GM21360 (cell line): ENCODE measurements around the gene TRIM24.

Source experiments
- ATAC-seq: cut with Tn5 transposase; IDR thresholded peaks from one replicate; pipeline ENCODE4 v1.9.1; 2021; ENCODE audit warnings: mild to moderate bottlenecking, moderate library complexity; ENCODE audit not compliant: unreplicated experiment

The TRIM24 gene

DNA sequence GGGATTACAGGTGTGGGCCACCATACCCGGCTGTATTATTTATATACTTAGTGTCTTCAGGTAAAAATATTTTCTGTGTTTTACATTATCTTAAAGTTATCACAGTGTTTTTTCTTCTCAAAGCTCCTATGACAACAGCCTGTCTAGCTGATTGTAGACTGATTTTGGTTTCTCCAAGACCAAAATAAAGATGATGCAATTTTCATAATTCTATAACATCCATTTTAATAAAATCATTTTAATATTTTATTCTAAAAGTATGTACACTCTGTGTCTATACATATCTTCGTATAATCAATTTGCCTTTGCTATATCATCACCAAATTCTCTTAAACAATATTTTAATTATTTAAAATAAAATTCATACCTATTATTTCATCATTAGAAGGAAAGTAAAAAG, 108.6 kb downstream of the TRIM24 start:
- ATAC-seq, result no peak

DNA sequence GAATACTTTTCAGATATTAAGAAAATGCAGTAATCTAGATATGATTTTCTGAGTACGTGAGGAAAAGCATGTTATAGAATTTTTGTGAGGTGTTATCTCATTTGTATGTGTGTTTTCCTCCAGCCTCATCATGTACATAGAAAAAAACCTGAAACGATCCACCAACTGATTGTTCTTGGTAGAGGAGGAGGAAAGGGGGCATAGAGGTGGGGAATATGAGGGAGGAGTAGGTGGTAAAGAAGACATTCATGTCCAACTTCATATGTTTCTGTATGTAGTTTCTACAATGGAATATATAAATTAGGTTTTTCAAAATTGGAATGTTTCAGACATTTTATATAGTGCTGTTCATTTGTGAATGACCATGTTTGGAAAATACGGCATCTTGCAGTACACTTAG, 109.4 kb downstream of the TRIM24 start:
- ATAC-seq, result no peak

DNA sequence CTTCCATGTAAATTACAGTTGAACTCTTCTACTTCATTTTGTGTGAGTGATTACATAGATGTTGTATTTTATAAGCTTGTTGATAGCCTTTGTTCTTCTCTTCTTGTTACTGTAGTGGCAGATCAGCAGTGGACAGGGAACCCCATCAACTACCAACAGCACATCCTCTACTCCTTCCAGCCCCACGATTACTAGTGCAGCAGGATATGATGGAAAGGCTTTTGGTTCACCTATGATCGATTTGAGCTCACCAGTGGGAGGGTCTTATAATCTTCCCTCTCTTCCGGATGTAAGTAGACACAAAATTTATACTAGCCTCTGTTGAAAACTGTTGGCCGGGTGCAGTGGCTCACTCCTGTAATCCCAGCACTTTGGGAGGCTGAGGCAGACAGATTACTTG, 110.7 kb downstream of the TRIM24 start:
- ATAC-seq, result no peak

DNA sequence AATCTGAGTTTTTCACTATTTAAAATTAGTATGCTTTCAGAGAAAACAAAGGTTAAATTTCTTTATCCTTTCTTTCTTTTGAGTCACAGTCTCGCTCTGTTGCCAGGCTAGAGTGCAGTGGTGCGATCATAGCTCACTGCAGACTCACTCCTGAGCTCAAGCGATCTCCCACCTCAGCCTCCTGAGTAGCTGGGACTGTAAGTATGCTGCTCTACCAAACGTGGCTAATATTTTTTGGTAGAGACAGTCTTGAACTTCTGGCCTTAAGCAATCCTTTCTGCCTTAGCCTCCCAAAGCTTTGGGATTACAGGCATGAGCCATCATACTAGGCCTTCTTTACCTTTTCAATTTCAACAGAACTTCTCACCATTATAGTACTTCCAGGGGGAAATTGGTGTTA, 113.7 kb downstream of the TRIM24 start:
- no peak for ATAC-seq

DNA sequence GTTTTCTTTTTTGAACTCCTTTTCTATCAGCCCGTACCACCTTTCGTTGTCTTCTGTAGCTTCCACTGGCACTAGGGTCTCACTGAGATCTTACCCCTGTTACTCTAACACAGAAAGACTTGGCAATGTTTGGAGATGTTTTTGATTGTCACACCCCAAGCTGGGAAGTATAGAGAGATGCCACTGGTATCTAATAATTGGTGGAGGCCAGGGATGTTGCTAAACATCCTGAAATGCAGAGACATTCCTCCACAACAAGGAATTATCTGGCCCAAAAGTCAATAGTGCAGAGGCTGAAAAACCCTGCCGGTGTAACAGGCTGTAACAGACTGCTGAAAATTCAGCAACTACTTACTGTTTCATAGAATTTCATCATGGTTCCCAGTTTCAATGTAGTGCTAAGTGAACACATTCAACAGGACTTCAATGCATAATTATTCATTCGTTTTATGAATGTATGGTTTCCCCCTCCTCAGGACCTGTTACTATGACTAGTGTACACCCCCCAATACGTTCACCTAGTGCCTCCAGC, 115.9 kb downstream of the TRIM24 start:
- no peak for ATAC-seq

DNA sequence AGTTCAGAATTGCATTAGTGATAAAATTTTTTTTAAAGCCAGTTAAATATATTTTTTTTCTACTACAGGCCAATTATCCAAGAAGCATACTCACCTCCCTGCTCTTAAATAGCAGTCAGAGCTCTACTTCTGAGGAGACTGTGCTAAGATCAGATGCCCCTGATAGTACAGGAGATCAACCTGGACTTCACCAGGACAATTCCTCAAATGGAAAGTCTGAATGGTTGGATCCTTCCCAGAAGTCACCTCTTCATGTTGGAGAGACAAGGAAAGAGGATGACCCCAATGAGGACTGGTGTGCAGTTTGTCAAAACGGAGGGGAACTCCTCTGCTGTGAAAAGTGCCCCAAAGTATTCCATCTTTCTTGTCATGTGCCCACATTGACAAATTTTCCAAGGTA, 119.1 kb downstream of the TRIM24 start:
- no peak for ATAC-seq

DNA sequence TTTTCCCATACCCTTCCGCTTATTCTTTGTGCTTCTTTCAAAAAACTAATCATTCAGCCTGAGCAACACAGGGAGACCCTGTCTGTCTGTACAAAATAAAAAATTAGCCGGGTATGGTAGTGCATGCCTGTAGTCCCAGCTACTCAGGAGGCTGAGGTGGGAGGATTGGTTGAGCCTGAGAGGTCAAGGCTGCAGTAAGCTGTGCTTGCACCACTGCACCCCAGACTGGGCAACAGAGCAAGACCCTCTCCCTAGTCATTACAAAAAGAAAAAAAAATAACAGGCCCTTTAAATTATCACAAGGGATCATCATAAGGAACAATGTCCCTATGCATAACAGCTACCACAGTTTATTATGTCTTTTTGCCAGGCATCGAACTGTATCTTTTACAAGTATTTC, 119.6 kb downstream of the TRIM24 start:
- no peak for ATAC-seq

DNA sequence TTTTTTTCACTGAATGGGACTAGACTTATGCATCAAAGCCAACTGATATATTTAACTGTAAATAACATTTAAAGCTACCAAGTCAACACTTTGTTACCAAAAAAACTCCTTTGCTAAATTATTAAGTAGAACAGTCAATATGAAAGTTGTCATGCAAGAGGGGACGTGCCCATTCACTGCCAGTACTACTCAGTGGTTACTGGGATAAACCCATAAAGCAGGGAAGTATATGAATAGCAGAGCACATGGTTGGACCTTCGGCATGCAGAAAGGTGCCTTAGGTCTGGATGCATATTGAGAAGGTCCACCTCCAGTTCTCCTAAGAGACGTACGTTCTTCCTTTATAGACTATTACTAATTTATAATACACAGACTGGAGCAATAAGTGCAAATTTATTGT, 121.0 kb downstream of the TRIM24 start:
- no peak for ATAC-seq

DNA sequence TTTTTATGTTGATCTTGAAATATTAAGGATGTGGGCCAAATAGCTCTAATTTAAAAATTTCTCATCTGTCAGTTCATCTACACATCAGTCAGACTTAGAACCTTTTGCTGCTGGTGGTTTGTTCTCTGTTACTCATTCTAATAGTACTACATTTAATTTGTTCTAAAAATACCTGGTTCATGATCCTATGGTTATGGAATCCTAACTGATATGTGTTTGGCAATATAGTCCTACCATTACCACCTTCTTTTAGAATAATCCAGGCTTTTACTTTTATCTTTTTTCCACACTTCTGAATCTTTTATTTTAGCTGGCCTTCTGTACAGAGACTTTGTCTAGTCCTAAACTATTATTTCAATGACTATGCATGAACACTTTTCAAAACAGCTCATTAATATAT, 124.2 kb downstream of the TRIM24 start:
- ATAC-seq, result no peak

DNA sequence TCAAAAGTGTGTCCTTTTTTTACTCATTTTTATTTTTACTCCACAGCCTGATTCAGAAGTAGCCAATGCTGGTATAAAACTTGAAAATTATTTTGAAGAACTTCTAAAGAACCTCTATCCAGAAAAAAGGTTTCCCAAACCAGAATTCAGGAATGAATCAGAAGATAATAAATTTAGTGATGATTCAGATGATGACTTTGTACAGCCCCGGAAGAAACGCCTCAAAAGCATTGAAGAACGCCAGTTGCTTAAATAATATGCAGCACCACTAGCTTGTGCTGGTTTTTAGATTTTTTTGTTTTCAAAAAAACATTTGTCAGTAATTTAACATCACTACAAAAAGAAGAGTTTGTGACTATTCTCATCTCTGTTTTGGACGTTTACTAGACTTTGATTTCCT, 124.6 kb downstream of the TRIM24 start:
- ATAC-seq, result no peak

DNA sequence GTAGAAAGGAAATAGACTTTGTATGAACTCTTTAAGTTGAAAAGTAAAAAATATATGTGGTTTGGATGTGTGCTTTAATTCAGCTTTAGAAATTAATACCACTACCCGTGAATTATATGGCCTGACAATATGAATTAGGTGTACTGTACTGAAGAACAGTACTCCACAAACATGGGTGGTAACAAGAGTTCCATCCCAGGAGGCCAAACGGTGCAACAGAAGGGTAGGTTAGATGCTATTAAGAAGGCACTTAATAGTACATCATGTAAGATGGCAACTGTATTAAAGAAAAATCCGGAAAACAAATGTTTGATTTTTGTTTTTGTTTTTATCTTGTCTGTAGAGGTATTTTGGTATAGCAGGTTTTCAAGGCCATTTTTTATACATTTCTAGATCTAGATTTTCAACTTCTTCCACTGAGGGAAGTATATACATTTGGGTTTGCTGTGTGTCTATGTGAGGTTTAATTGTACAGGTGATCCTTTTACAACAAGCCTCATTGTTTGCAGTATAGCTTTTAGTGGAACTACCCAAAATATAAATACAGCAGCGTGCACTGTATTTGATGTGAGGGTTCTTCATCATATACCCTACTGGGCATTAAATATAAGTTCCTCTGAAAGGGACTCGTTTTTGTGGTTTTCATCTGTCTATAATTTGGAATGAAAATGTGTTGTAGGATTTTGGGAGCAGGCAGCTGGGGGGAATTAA, 125.4 kb downstream of the TRIM24 start:
- ATAC-seq, result no peak

DNA sequence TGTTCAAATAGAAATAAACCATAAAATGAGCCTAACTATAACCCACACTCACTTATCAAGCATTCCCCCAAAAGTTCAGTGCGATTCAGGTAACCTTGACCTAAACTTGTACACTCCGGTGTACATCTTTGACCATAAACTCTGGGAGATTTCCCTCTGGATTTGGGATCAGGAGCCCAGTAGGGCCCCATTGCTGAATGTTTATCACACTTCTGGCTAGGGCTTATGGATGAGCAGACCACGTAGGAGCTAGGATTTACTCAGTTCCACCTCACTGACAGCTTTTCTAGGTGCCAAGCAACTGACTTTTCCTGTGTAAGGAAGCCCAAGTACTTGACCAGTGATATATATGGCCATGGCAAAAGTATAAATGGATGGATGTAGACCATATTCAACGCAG, 127.4 kb downstream of the TRIM24 start:
- ATAC-seq, result no peak

DNA sequence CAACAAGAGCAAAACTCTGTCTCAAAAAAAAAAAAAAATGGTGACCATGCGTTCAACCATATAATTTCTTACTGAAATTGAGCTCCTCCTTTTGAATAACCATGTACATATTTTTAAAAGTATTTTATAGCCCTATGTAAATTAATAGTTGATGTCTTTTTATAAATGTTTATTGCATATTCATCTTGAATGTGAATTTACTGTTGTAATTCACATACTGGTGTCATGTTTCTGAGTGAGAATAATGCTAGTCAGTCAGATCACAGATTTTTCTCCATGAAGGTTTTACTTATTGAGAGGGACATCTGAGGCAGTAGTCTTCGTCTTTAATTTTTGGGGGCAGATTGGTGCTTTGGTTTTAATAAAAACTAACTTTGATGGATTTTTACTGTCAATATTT, 128.9 kb downstream of the TRIM24 start:
- ATAC-seq, result no peak

DNA sequence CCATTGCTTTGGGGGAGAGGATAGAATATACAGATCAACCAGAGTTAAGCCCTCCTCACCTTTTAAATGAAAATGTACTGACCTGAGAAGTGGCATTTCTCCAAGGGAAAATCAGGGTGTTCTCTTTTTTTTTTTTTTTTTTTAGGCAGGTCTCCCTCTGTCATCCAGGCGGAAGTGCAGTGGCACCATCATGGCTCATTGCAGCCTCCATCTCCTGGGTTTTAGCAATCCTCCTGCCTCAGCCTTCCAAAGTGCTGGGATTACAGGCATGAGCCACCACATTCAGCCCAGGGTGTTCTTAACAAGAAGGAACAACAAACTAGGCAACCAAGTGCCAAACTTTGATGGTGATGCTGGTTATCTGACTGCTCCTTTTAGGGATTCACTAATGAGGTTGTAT, 130.1 kb downstream of the TRIM24 start:
- no peak for ATAC-seq

DNA sequence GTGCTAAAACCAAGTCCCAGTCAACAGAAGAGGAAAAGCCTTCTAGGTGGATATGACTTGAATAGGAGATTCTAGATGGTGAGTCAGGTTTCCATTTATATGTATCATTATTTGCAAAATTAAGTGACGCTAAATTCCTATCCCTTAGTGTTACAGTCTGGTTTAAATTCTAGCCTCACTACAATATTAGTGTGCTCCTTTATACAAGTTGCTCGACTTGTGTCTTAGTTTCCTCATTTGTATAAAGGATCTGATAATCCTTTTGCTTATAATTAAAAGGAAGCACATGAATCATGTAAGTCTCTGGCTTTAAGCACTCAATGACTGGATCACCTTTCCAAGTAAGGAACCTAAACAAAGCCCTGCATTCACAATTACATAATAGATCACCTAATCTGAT, 135.4 kb downstream of the TRIM24 start:
- ATAC-seq, result no peak

DNA sequence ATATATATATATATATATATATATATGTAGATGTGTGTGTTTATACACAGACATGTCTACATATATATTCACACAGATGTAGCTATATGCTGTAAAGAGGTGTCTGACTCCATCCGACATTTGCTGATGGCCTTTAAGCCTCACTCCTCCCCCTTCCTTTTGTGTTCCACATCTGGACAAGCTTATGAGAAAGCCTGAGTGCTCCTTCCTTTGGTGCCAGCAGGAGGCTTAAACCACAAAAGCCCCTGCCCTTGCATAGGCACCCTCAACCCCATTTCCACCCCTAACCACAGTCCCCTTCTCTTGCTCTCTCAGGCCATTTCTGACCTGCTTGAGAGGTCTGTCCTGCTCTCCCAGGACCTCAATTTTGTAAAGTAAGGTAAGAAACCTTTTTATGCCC, 142.4 kb downstream of the TRIM24 start:
- no peak for ATAC-seq

DNA sequence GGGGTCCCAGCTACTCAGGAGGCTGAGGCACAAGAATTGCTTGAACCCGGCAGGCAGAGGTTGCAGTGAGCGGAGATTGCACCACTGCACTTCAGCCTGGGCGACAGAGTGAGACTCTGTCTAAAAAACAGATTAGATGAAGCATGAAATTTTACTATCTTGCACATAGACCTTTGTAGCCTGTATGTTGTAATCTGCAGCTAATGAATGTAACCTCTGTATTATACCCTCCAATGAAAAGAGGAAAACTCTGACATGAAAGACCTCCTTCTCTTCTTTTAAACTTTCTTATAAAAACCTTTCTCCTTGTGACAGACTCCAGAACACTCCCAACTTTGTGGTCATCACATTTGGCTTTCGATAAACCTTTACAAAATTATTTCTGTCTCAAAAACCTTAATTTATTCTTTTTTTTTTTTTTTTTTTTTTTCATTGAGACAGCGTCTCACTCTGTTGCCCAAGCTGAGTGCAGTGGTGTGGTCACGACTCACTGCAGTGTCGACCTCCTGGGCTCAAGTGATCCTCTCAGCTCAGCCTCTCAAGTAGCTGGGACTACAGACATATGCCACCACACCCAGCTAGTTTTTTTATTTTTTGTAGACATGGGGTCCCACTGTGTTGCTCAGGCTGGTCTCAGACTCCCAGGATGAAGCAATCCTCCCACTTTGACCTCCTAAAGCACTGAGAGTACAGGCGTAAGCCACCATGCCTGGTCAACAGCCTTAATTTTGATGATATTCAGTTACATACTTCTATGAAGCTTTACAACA, 143.7 kb downstream of the TRIM24 start:
- no peak for ATAC-seq

DNA sequence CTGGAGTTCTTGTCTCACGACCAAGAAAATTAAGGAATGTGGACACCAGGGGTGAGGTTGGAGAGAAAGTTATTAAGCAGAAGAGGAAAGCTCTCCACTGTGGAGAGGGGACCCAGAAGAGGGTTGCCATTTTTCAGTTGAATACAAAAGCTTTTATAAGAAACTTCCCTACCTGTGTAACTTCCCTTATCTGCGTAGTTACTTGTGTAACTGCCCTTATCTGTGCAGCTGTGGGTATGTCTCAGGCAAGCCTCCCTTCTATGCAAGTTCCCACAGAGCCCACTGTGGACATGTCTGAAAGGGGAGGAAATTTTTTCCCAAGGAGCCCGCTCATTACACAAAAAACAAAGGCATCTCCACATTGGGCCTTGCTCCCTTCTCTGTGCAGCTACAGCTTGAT, 146.2 kb downstream of the TRIM24 start:
- ATAC-seq, result no peak

DNA sequence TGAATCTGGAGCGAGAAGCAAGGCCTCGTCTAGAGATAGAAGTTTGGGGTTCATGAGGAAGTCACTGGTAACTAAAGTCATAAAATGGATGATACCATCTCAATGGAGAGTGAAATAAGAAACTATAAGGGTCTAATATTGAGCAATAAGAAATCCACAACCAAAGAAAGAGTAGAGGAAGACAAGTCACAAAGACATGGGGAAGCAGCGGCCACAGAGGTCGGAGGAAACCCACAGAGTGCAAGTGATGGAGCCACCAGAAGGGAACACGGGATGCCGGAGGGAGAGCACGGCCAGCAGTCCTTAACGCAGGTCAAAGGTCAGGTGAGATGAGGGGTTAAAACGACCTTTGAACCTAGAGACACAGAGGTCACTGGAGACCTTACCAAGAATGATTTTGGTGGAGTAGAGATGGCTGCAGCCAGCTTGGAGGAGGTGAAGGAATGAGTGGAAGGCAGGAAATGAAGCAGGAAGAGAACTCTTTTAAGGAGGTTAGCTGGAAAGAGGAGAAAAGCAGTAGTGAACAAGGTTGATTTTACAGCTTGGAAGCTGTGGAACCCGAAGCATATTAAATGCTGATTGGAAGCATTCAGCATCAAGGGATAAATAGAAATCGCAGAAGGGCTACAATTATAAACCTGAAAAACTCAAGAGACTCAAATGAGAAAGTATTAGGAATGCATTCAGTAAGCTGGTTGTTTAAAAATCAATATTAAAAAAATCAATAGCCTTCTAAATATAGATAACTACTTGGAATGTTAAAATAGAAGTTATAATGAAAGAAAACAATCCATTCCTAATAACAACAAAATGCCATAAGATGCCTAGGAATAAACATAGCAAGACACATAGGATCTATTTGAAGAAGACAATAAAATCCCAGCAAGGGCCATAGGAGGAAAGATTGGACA, 147.4 kb downstream of the TRIM24 start:
- ATAC-seq, result no peak

DNA sequence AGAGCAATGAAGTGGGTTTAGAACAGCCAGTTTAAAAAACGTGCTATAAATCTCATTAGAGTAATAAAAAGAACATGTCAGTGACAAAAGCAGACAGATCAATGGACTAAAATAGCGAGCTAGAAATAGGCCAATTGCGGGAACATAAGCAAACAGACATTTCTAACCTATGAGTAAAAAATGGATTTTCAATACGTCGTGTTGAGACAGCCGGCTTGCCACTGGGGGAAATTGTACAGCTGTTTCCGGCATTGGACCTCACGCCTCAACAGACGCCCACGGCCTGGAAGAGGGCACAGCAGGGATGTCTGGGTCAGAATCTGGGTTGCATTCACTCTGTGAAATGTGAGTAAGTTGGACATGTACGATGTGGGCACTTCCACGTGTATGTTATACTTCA, 148.2 kb downstream of the TRIM24 start:
- no peak for ATAC-seq

DNA sequence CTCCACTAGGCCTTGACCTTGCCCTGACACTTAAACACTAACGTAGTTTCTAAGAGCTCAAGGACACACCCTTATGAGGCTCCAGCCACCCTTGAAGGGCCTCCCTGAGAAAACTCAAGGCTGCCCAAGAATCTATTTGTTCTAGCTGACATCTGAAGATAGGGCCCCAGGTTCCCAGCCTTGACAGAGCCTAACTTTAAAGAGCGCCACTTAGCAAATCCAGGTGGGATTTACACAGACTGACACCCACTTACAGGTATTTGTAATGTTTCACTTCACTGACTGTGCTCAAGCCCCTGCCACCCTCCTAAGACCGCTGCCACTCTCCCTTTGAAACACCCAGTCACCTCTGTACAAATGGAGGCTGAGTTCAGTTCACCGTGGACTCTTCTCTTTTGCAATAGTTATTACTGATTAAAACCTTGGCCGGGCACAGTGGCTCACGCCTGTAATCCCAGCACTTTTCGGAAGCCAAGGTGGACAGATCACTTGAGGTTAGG, 150.7 kb downstream of the TRIM24 start:
- no peak for ATAC-seq
